Testis (tissue), 2 donors: Measurements from ENCODE around the gene TTC23L.

Source experiments
- CTCF ChIP-seq, 3 experiments: fragments of 450-650 bp in 2 of 3; fragments of 200-600 bp in 1 of 3; sonication (generic) in 1 of 3; IDR thresholded peaks; one replicate each; pipeline ENCODE4 v1.5.1; 2016 to 2019; ENCODE audit warnings: antibody characterized with exemption in 3 of 3, mild to moderate bottlenecking in 2 of 3, moderate library complexity in 1 of 3
- POLR2A ChIP-seq: fragments of 450-650 bp; IDR thresholded peaks from one replicate; pipeline ENCODE4 v1.6.1; 2017; ENCODE audit warnings: antibody characterized with exemption, mild to moderate bottlenecking, moderate library complexity

- TF ChIP-seq CTCF (IDR thresholded peaks at IDR 0.05) (no peak), POLR2A (no peak)
Observed at GRCh38 chr5:34886392-34887119, 47.6 kb downstream of the TTC23L start.
